Measurements from ENCODE around the gene C1orf56.

DNA sequence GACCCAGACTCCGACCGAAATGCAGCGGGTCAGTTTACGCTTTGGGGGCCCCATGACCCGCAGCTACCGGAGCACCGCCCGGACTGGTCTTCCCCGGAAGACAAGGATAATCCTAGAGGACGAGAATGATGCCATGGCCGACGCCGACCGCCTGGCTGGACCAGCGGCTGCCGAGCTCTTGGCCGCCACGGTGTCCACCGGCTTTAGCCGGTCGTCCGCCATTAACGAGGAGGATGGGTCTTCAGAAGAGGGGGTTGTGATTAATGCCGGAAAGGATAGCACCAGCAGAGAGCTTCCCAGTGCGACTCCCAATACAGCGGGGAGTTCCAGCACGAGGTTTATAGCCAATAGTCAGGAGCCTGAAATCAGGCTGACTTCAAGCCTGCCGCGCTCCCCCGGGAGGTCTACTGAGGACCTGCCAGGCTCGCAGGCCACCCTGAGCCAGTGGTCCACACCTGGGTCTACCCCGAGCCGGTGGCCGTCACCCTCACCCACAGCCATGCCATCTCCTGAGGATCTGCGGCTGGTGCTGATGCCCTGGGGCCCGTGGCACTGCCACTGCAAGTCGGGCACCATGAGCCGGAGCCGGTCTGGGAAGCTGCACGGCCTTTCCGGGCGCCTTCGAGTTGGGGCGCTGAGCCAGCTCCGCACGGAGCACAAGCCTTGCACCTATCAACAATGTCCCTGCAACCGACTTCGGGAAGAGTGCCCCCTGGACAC lies 534 bp downstream of the C1orf56 start:
- TF ChIP-seq, protein P1, sequence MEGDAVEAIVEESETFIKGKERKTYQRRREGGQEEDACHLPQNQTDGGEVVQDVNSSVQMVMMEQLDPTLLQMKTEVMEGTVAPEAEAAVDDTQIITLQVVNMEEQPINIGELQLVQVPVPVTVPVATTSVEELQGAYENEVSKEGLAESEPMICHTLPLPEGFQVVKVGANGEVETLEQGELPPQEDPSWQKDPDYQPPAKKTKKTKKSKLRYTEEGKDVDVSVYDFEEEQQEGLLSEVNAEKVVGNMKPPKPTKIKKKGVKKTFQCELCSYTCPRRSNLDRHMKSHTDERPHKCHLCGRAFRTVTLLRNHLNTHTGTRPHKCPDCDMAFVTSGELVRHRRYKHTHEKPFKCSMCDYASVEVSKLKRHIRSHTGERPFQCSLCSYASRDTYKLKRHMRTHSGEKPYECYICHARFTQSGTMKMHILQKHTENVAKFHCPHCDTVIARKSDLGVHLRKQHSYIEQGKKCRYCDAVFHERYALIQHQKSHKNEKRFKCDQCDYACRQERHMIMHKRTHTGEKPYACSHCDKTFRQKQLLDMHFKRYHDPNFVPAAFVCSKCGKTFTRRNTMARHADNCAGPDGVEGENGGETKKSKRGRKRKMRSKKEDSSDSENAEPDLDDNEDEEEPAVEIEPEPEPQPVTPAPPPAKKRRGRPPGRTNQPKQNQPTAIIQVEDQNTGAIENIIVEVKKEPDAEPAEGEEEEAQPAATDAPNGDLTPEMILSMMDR (IDR thresholded peaks at IDR 0.05; ENCODE audit: poor library complexity, severe bottlenecking): peak; percentile 66
- TF ChIP-seq TAF1 (IDR thresholded peaks at IDR 0.05; ENCODE audit: low read depth) (peak; percentile 52), EP300 (conservative IDR thresholded peaks at IDR 0.05; ENCODE audit: poor library complexity, severe bottlenecking) (no peak), POLR2AphosphoS5 (IDR thresholded peaks at IDR 0.05) (no peak), SMC3 (conservative IDR thresholded peaks at IDR 0.05; ENCODE audit: poor library complexity) (peak; percentile 12), EZH2 (IDR thresholded peaks at IDR 0.05; ENCODE audit: borderline replicate concordance, insufficient read depth, low read length, poor library complexity, severe bottlenecking) (no peak), MXI1 (conservative IDR thresholded peaks at IDR 0.05; ENCODE audit: poor library complexity, severe bottlenecking) (peak; percentile 62), RAD21 (conservative IDR thresholded peaks at IDR 0.05) (peak; percentile 8)
- TF ChIP-seq, protein P2, sequence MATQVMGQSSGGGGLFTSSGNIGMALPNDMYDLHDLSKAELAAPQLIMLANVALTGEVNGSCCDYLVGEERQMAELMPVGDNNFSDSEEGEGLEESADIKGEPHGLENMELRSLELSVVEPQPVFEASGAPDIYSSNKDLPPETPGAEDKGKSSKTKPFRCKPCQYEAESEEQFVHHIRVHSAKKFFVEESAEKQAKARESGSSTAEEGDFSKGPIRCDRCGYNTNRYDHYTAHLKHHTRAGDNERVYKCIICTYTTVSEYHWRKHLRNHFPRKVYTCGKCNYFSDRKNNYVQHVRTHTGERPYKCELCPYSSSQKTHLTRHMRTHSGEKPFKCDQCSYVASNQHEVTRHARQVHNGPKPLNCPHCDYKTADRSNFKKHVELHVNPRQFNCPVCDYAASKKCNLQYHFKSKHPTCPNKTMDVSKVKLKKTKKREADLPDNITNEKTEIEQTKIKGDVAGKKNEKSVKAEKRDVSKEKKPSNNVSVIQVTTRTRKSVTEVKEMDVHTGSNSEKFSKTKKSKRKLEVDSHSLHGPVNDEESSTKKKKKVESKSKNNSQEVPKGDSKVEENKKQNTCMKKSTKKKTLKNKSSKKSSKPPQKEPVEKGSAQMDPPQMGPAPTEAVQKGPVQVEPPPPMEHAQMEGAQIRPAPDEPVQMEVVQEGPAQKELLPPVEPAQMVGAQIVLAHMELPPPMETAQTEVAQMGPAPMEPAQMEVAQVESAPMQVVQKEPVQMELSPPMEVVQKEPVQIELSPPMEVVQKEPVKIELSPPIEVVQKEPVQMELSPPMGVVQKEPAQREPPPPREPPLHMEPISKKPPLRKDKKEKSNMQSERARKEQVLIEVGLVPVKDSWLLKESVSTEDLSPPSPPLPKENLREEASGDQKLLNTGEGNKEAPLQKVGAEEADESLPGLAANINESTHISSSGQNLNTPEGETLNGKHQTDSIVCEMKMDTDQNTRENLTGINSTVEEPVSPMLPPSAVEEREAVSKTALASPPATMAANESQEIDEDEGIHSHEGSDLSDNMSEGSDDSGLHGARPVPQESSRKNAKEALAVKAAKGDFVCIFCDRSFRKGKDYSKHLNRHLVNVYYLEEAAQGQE (IDR thresholded peaks at IDR 0.05; ENCODE audit: borderline replicate concordance): no peak
